ENCODE results near the gene XPA.

Gene XPA

GRCh38 chr9:97737429-97737828, 40.3 kb upstream of the XPA start:
- TF ChIP-seq CTCF (IDR thresholded peaks at IDR 0.05; ENCODE audit: control insufficient read depth, extremely low read depth, insufficient read depth): no peak
- no peak overlapping the region for H3K4me3 ChIP-seq (ENCODE audit: low read depth, low read length)
- DNase-seq (ENCODE audit: low read depth): no peak

GRCh38 chr9:97735070-97735600, 38.0 kb upstream of the XPA start:
- H3K4me3 ChIP-seq (ENCODE audit: low read depth, low read length): no peak overlapping the region
- no peak for DNase-seq (ENCODE audit: low read depth)
- TF ChIP-seq CTCF (IDR thresholded peaks at IDR 0.05; ENCODE audit: control insufficient read depth, extremely low read depth, insufficient read depth): no peak

GRCh38 chr9:97726716-97727115, 29.6 kb upstream of the XPA start:
- no peak overlapping the region for H3K4me3 ChIP-seq (ENCODE audit: low read depth, low read length)
- TF ChIP-seq CTCF (IDR thresholded peaks at IDR 0.05; ENCODE audit: control insufficient read depth, extremely low read depth, insufficient read depth): no peak
- DNase-seq (ENCODE audit: low read depth): no peak

- DNase-seq (ENCODE audit: low read depth): no peak
- H3K4me3 ChIP-seq (ENCODE audit: low read depth, low read length): no peak overlapping the region
- TF ChIP-seq CTCF (IDR thresholded peaks at IDR 0.05; ENCODE audit: control insufficient read depth, extremely low read depth, insufficient read depth): no peak
Observed at GRCh38 chr9:97723819-97724218, 26.7 kb upstream of the XPA start.

GRCh38 chr9:97722331-97722730, 25.2 kb upstream of the XPA start:
- DNase-seq (ENCODE audit: low read depth): no peak
- no peak overlapping the region for H3K4me3 ChIP-seq (ENCODE audit: low read depth, low read length)
- no peak for TF ChIP-seq CTCF (IDR thresholded peaks at IDR 0.05; ENCODE audit: control insufficient read depth, extremely low read depth, insufficient read depth)

GRCh38 chr9:97721396-97721795, 24.3 kb upstream of the XPA start:
- TF ChIP-seq CTCF (IDR thresholded peaks at IDR 0.05; ENCODE audit: control insufficient read depth, extremely low read depth, insufficient read depth): no peak
- no peak overlapping the region for H3K4me3 ChIP-seq (ENCODE audit: low read depth, low read length)
- DNase-seq (ENCODE audit: low read depth): no peak

GRCh38 chr9:97717866-97718265, 20.7 kb upstream of the XPA start:
- H3K4me3 ChIP-seq (ENCODE audit: low read depth, low read length): no peak overlapping the region
- TF ChIP-seq CTCF (IDR thresholded peaks at IDR 0.05; ENCODE audit: control insufficient read depth, extremely low read depth, insufficient read depth): no peak
- DNase-seq (ENCODE audit: low read depth): no peak
